HepG2 (cell line): ENCODE measurements around the gene KIF26B. TPM values are rescaled to one million over a fixed set of nuclear protein-coding genes. Genes with fewer than 3 reads are reported as not detected.

Source experiments
- ATAC-seq: fragments of 200-7000 bp; cut with Tn5 transposase; 3 replicates; pipeline ENCODE4 v1.9.1; 2020; ENCODE audit warnings: mild to moderate bottlenecking, moderate library complexity
- BruUV-seq: library from RNA; stranded (reverse); fragments of 400-500 nt; replicated peaks from 2 replicates; lab custom pipeline; 2021; lab: Mats Ljungman, UMichigan
- CTCF ChIA-PET: fragments of 300-600 bp; formaldehyde crosslinking; extraction: SDS; loops from one replicate; lab custom pipeline; 2021; ENCODE audit warnings: low total read pairs, inconsistent platforms, low intra/inter-chr PET ratio; lab: Yijun Ruan, JAX
- POLR2A ChIA-PET: fragments of 350-600 bp; sonication (Branson Sonifier 250); formaldehyde crosslinking; loops from one replicate; lab custom pipeline; 2020; ENCODE audit warnings: antibody characterized with exemption, inconsistent platforms; lab: Yijun Ruan, JAX
- DNase-seq: peaks from one replicate; pipeline ENCODE4 v3.0.0-alpha.2; 2015; ENCODE audit warnings: low spot score
- FAIRE-seq: peaks from 3 replicates; lab custom pipeline; 2011; peaks lifted over from hg19 to GRCh38; lab: Jason Lieb, UNC
- H2AFZ ChIP-seq: one replicate; pipeline ENCODE4 v1.6.1; 2011; ENCODE audit warnings: low read length, inconsistent platforms
- H3K27ac ChIP-seq: fragments of 300-600 bp; 3 replicates; pipeline ENCODE4 v1.8.0; 2011; ENCODE audit warnings: mixed run types, mild to moderate bottlenecking, mixed read lengths, low read length, inconsistent platforms; ENCODE audit not compliant: insufficient read depth; ENCODE audit errors: extremely low read length
- H3K27me3 ChIP-seq, 2 experiments: fragments of 200-600 bp in 1 of 2; 2 replicates in 1 of 2; 3 replicates in 1 of 2; pipeline versions ENCODE4 v1.6.0 to v1.8.0; 2011; ENCODE audit warnings: low read length in 2 of 2, mild to moderate bottlenecking in 2 of 2, moderate library complexity in 2 of 2, inconsistent platforms in 1 of 2; ENCODE audit not compliant: insufficient read depth in 2 of 2, control insufficient read depth in 1 of 2
- H3K36me3 ChIP-seq, 2 experiments: fragments of 200-600 bp in 1 of 2; replicated peaks in 1 of 2; 2 replicates in 1 of 2; 3 replicates in 1 of 2; pipeline versions ENCODE4 v1.5.1 to v1.8.0; 2011; ENCODE audit warnings: low read length in 2 of 2, inconsistent platforms in 1 of 2; ENCODE audit not compliant: insufficient read depth in 2 of 2, control insufficient read depth in 1 of 2
- H3K4me1 ChIP-seq: 2 replicates; pipeline ENCODE4 v1.5.1; 2012; ENCODE audit warnings: low read length, inconsistent platforms; ENCODE audit not compliant: insufficient read depth
- H3K4me2 ChIP-seq: 2 replicates; pipeline ENCODE4 v1.6.0; 2011; ENCODE audit warnings: low read depth, low read length, inconsistent platforms
- H3K4me3 ChIP-seq, 3 experiments: fragments of 200-600 bp in 1 of 3; sonication (generic), shearing (Covaris generic) in 1 of 3; replicated peaks in 1 of 3; 2 replicates each; pipeline ENCODE4 v1.5.1; 2011 to 2016; ENCODE audit warnings: low read length in 3 of 3, inconsistent platforms in 2 of 3, low read depth in 2 of 3, mild to moderate bottlenecking in 2 of 3, control low read depth in 1 of 3, mixed read lengths in 1 of 3; ENCODE audit not compliant: insufficient read depth in 1 of 3
- H3K79me2 ChIP-seq: one replicate; pipeline ENCODE4 v1.6.1; 2011; ENCODE audit warnings: low read length, inconsistent platforms; ENCODE audit not compliant: insufficient read depth
- H3K9ac ChIP-seq: 2 replicates; pipeline ENCODE4 v1.6.0; 2011; ENCODE audit warnings: mild to moderate bottlenecking, low read depth, low read length, inconsistent platforms; ENCODE audit not compliant: insufficient read depth
- H3K9me3 ChIP-seq: 2 replicates; pipeline ENCODE4 v1.5.1; 2012; ENCODE audit warnings: mild to moderate bottlenecking, low read length
- H4K20me1 ChIP-seq: 2 replicates; pipeline ENCODE4 v1.6.0; 2011; ENCODE audit warnings: inconsistent platforms, mild to moderate bottlenecking, low read length, moderate library complexity; ENCODE audit not compliant: insufficient read depth
- HES4 ChIP-seq: sonication (generic); formaldehyde crosslinking; IDR thresholded peaks from 2 replicates; pipeline ENCODE4 v1.9.0; 2021; ENCODE audit warnings: mild to moderate bottlenecking, missing genetic modification reagents, borderline replicate concordance
- SNRNP70 ChIP-seq: fragments of 200-400 bp; formaldehyde crosslinking; IDR thresholded peaks from 2 replicates; pipeline ENCODE4 v1.6.1; 2017; ENCODE audit warnings: mild to moderate bottlenecking, low read depth, low read length, moderate library complexity
- THAP8 ChIP-seq: sonication (generic); formaldehyde crosslinking; IDR thresholded peaks from 2 replicates; pipeline ENCODE4 v1.5.1; 2020; ENCODE audit warnings: missing genetic modification reagents, mild to moderate bottlenecking, borderline replicate concordance
- ZNF556 ChIP-seq: sonication (generic); formaldehyde crosslinking; IDR thresholded peaks from 2 replicates; pipeline ENCODE4 v1.4.0; 2020; ENCODE audit warnings: mild to moderate bottlenecking, missing genetic modification reagents, borderline replicate concordance
- ZNF562 ChIP-seq: sonication (generic); formaldehyde crosslinking; IDR thresholded peaks from 2 replicates; pipeline ENCODE4 v1.8.0; 2022; ENCODE audit warnings: missing genetic modification reagents, borderline replicate concordance
- WGBS: methylation state at CpG from one replicate; pipeline ENCODE4 v1.1.6; 2017; ENCODE audit warnings: low lambda C conversion rate; 5-methylcytosine and 5-hydroxymethylcytosine counted together
- in situ Hi-C: cut with HindIII; loops from 2 replicates; pipeline ENCODE4 v1.10.0; 2017; ENCODE audit warnings: low pct_unique_long_range_greater_than_20kb; ENCODE audit not compliant: extremely low pct_ligation_motif_present
- intact Hi-C: fragments of 100-400 bp; cut with micrococcal nuclease; formaldehyde crosslinking; loops from one replicate; pipeline ENCODE4 v1.10.0; 2022; ENCODE audit not compliant: unreplicated experiment
- polyA plus RNA-seq, 8 experiments: library from polyadenylated mRNA; depleted of rRNA in 3 of 8; stranded (reverse) in 7 of 8; unstranded in 1 of 8; fragments of >200 nt; fragmentation: Illumina TruSeq in 4 of 8; extraction: Trizol in 4 of 8; gene quantifications; 2 replicates each; pipeline versions ENCODE4 v1.2.1 to v1.2.3, GENCODE V29; 2011 to 2016; ENCODE audit warnings: low read depth in 4 of 8, missing spikeins in 1 of 8, mixed read lengths in 1 of 8; ENCODE audit not compliant: insufficient read depth in 1 of 8
- total RNA-seq, 5 experiments: library from RNA; depleted of rRNA; stranded (reverse); fragments of >200 nt; fragmentation: Illumina TruSeq; extraction: Trizol; gene quantifications; 2 replicates each; pipeline ENCODE4 v1.2.3, GENCODE V29; 2016; ENCODE audit warnings: low read depth in 1 of 5

Gene KIF26B
- total and polyA plus RNA-seq, 2 of the 13 experiments (the other 11 are each of a cell fraction or from before 2014, with no cell fraction given) = 0.08 to 0.09 TPM

- TF ChIP-seq ZNF556 (CRISPR knock-in tag) = no peak
Observed at GRCh38 chr1:245205396-245205795, 50.6 kb downstream of the KIF26B start (continued).

GRCh38 chr1:245205864-245206263 lies 51.1 kb downstream of the KIF26B start:
- no peaks in the 10 kb centered on the region for H3K27me3 ChIP-seq
- no peak overlapping the region for H3K4me2 ChIP-seq
- ChIA-PET CTCF (no interaction called here), POLR2A (no interaction called here)
- H2AFZ ChIP-seq = no peak overlapping the region
- no peaks in the 10 kb centered on the region for H3K4me1 ChIP-seq
- no peaks in the 10 kb centered on the region for H4K20me1 ChIP-seq
- WGBS = 50% methylated on average over 1 of the region's 1 CpG
- FAIRE-seq = no peak
- H3K9me3 ChIP-seq = peaks cover 20% of the 10 kb centered on the region
- BruUV-seq = no TSS peak
- H3K79me2 ChIP-seq = no peaks in the 10 kb centered on the region
- no peak for ATAC-seq
- no peak for DNase-seq
- intact Hi-C loops = no loop called here
- no peak overlapping the region for H3K27ac ChIP-seq
- in situ Hi-C loops = no loop called here
- H3K9ac ChIP-seq = no peak overlapping the region
- no peaks in the 10 kb centered on the region for H3K36me3 ChIP-seq
- TF ChIP-seq SNRNP70 (no peak), THAP8 (CRISPR knock-in tag) (no peak)
- no peak overlapping the region for H3K4me3 ChIP-seq

- H3K27me3 ChIP-seq = no peaks in the 10 kb centered on the region
- CTCF ChIA-PET = no interaction called here
- H3K4me2 ChIP-seq = no peak overlapping the region
- H4K20me1 ChIP-seq = no peaks in the 10 kb centered on the region
- FAIRE-seq (no peak), ATAC-seq (no peak), DNase-seq (no peak)
- no peak overlapping the region for H3K9ac ChIP-seq
- H3K4me3 ChIP-seq = no peak overlapping the region
- peaks cover 20% of the 10 kb centered on the region for H3K9me3 ChIP-seq
- no peaks in the 10 kb centered on the region for H3K4me1 ChIP-seq
- 0 out of 2 replicates have a peak, but pooled peaks have one; percentile 65 for TF ChIP-seq ZNF562 (CRISPR knock-in tag)
- no peak for TF ChIP-seq HES4
- no peak overlapping the region for H2AFZ ChIP-seq
- POLR2A ChIA-PET = no interaction called here
- intact Hi-C loops = no loop called here
- H3K79me2 ChIP-seq = no peaks in the 10 kb centered on the region
- no TSS peak for BruUV-seq
- 83% methylated on average over 11 of the region's 11 CpGs for WGBS
- no peak overlapping the region for H3K27ac ChIP-seq
- H3K36me3 ChIP-seq = no peaks in the 10 kb centered on the region
- in situ Hi-C loops = no loop called here
Observed at GRCh38 chr1:245207056-245207638, 52.4 kb downstream of the KIF26B start.
